ENCODE data around the gene ABLIM3. TPM values are rescaled to one million over a fixed set of nuclear protein-coding genes. Genes with fewer than 3 reads are reported as not detected.

The ABLIM3 gene
- total and polyA plus RNA-seq, 2 of the 13 experiments (the other 11 are each of a cell fraction or from before 2014, with no cell fraction given) = 0.53 to 6.3 TPM

GRCh38 chr5:149172709-149173505 lies 31.6 kb downstream of the ABLIM3 start (continued):
- TF ChIP-seq AFF4 (CRISPR knock-in tag; IDR thresholded peaks at IDR 0.05) = no peak
- no peak for TF ChIP-seq ZZZ3 (CRISPR knock-in tag; IDR thresholded peaks at IDR 0.05; ENCODE audit: borderline replicate concordance)
- no peak for TF ChIP-seq MTA1 (CRISPR knock-in tag; IDR thresholded peaks at IDR 0.05; ENCODE audit: borderline replicate concordance)
- no peak for TF ChIP-seq ZNF569 (CRISPR knock-in tag; IDR thresholded peaks at IDR 0.05; ENCODE audit: borderline replicate concordance)
- TF ChIP-seq KLF16 (CRISPR knock-in tag; IDR thresholded peaks at IDR 0.05) = peak in 1 of 2 experiments; percentile 25; a peak in 1 of 4 replicates
- TF ChIP-seq REPIN1 (CRISPR knock-in tag; IDR thresholded peaks at IDR 0.05; ENCODE audit: borderline replicate concordance, low read depth) = peak; percentile 79
- TF ChIP-seq ZFP90 (CRISPR knock-in tag; IDR thresholded peaks at IDR 0.05; ENCODE audit: borderline replicate concordance) = no peak; the same call in 1 of the 2 replicates
- TF ChIP-seq MYC (CRISPR knock-in tag; IDR thresholded peaks at IDR 0.05; ENCODE audit: borderline replicate concordance) = peak; percentile 64
- peak; percentile 93 for TF ChIP-seq HNF4G (IDR thresholded peaks at IDR 0.05; ENCODE audit: borderline replicate concordance, low read depth, low read length)
- peak; percentile 84; the same call in 1 of the 2 replicates for TF ChIP-seq HNF4G (CRISPR knock-in tag; IDR thresholded peaks at IDR 0.05; ENCODE audit: borderline replicate concordance, low read depth)
- peak; percentile 50; the same call in 1 of the 2 replicates for TF ChIP-seq ZNF580 (CRISPR knock-in tag; IDR thresholded peaks at IDR 0.05; ENCODE audit: borderline replicate concordance, low read depth)
- TF ChIP-seq ISL2 (CRISPR knock-in tag; IDR thresholded peaks at IDR 0.05) = peak; percentile 38
- TF ChIP-seq SKIL (CRISPR knock-in tag; IDR thresholded peaks at IDR 0.05; ENCODE audit: borderline replicate concordance) = peak; percentile 28; the same call in 1 of the 2 replicates
- TF ChIP-seq MLLT10 (CRISPR knock-in tag; IDR thresholded peaks at IDR 0.05) = no peak
- no peak for TF ChIP-seq GLI4 (CRISPR knock-in tag; IDR thresholded peaks at IDR 0.05; ENCODE audit: borderline replicate concordance)
- 0 out of 2 replicates have a peak, but pooled peaks have one; percentile 29 for TF ChIP-seq ZNF546 (CRISPR knock-in tag; conservative IDR thresholded peaks at IDR 0.05)
- TF ChIP-seq ETV5 (CRISPR knock-in tag; IDR thresholded peaks at IDR 0.05; ENCODE audit: borderline replicate concordance) = peak; percentile 73
- no peak for TF ChIP-seq SP1 (IDR thresholded peaks at IDR 0.05)
- no peak for TF ChIP-seq SP1 (CRISPR knock-in tag; IDR thresholded peaks at IDR 0.05)
- peak; percentile 72; the same call in 1 of the 2 replicates for TF ChIP-seq ZNF503 (CRISPR knock-in tag; IDR thresholded peaks at IDR 0.05)
- 0 out of 2 replicates have a peak, but pooled peaks have one; percentile 23 for TF ChIP-seq IRF2 (CRISPR knock-in tag; IDR thresholded peaks at IDR 0.05)
